ENCODE results near the gene GPR25. TPM values are rescaled to one million over a fixed set of nuclear protein-coding genes. Genes with fewer than 3 reads are reported as not detected.

GPR25 gene
- total and polyA plus RNA-seq, 2 of the 4 experiments (the other 2 are of a cell fraction) = not detected

GRCh38 chr1:200899451-200899915, 26.7 kb downstream of the GPR25 start:
- no peak overlapping the region for H2AK9ac ChIP-seq (replicated peaks; ENCODE audit: low read depth, low read length, poor library complexity)
- no peak overlapping the region for H3K9ac ChIP-seq (ENCODE audit: low read depth, low read length)
- dilution Hi-C loops (cut with HindIII; ENCODE audit: low sequenced_read_pairs, unreplicated experiment) (no loop called here), intact Hi-C loops (cut with micrococcal nuclease) (no loop called here), in situ Hi-C loops (cut with MboI; ENCODE audit: low sequenced_read_pairs) (no loop called here)
- no peak overlapping the region for H3K4me3 ChIP-seq (ENCODE audit: insufficient read depth, low read depth, low read length)
- no peak overlapping the region for H4K91ac ChIP-seq (ENCODE audit: insufficient read depth, low read depth, low read length)
- H2BK5ac ChIP-seq (ENCODE audit: low read depth, low read length, poor library complexity, severe bottlenecking) = no peak overlapping the region
- H2BK20ac ChIP-seq (ENCODE audit: low read depth, low read length) = no peak overlapping the region
- POLR2A ChIA-PET (ENCODE audit: unreplicated experiment) = no interaction called here
- H4K5ac ChIP-seq (ENCODE audit: low read depth, low read length) = no peak overlapping the region
- no peak overlapping the region for H4K8ac ChIP-seq (ENCODE audit: low read depth in 2 of 2, low read length in 2 of 2)
- no peak overlapping the region for H3K23ac ChIP-seq (ENCODE audit: low read depth, low read length)
- H3K4ac ChIP-seq (ENCODE audit: low read depth, low read length) = no peak overlapping the region
- BruUV-seq (replicated peaks) = no TSS peak
- H3K36me3 ChIP-seq (ENCODE audit: control insufficient read depth, insufficient read depth, low read length) = no peaks in the 10 kb centered on the region
- H3K9me1 ChIP-seq (ENCODE audit: insufficient read depth, low read length) = peaks cover 3% of the 10 kb centered on the region; the same call in 1 of the 2 replicates
- no peaks in the 10 kb centered on the region for H3K79me1 ChIP-seq (ENCODE audit: low read depth in 1 of 2, low read length in 2 of 2)
- H3K4me2 ChIP-seq (ENCODE audit: low read depth, low read length) = no peak overlapping the region
- ATAC-seq (ENCODE audit: low read depth) = no peak
- no peak overlapping the region for H3K14ac ChIP-seq (replicated peaks; ENCODE audit: low read depth, low read length)
- WGBS, 2 experiments (ENCODE audit: extremely low coverage in 2 of 2, insufficient read length in 1 of 2) = 72% methylated on average over 5 of the region's 10 CpGs; no CpG with 5 or more reads in 1 of the 2 experiments
- no peak overlapping the region for H3K56ac ChIP-seq (ENCODE audit: extremely low read depth, insufficient read depth, low read length)
- H3K4me1 ChIP-seq (ENCODE audit: control insufficient read depth, insufficient read depth, low read length) = no peaks in the 10 kb centered on the region
- no peak overlapping the region for H3K27ac ChIP-seq (ENCODE audit: insufficient read depth, low read length)
- CTCF ChIA-PET = no interaction called here
- no peak for DNase-seq
- no peaks in the 10 kb centered on the region; the same call in 1 of the 2 replicates for H4K20me1 ChIP-seq (ENCODE audit: insufficient read depth, low read length)
- TF ChIP-seq NFE2L2 (IDR thresholded peaks at IDR 0.05; ENCODE audit: low read depth, low read length) (no peak), CHD1 (IDR thresholded peaks at IDR 0.05; ENCODE audit: low read depth, low read length) (no peak), ELK1 (IDR thresholded peaks at IDR 0.05; ENCODE audit: borderline replicate concordance, low read depth, low read length) (no peak), FOS (IDR thresholded peaks at IDR 0.05; ENCODE audit: low read depth, low read length) (no peak), POLR2A (IDR thresholded peaks at IDR 0.05; ENCODE audit: low read depth, low read length) (no peak), RAD21 (IDR thresholded peaks at IDR 0.05; ENCODE audit: low read length) (no peak), USF2 (IDR thresholded peaks at IDR 0.05; ENCODE audit: low read depth, low read length) (no peak), MAFK (IDR thresholded peaks at IDR 0.05; ENCODE audit: low read depth, low read length) (no peak), CTCF (conservative IDR thresholded peaks at IDR 0.05; ENCODE audit: low read depth, low read length) (no peak), CEBPB (IDR thresholded peaks at IDR 0.05; ENCODE audit: low read depth, low read length) (no peak), MAZ (IDR thresholded peaks at IDR 0.05; ENCODE audit: borderline replicate concordance, low read depth, low read length) (no peak), SMC3 (IDR thresholded peaks at IDR 0.05; ENCODE audit: low read depth, low read length) (no peak), RFX5 (IDR thresholded peaks at IDR 0.05; ENCODE audit: low read depth, low read length) (no peak), BHLHE40 (IDR thresholded peaks at IDR 0.05; ENCODE audit: low read depth, low read length) (no peak), RCOR1 (IDR thresholded peaks at IDR 0.05; ENCODE audit: insufficient replicate concordance, low read length) (no peak), MXI1 (IDR thresholded peaks at IDR 0.05; ENCODE audit: borderline replicate concordance, low read depth, low read length) (no peak)
- no peak overlapping the region for H2BK120ac ChIP-seq (ENCODE audit: low read depth, low read length)
- no peak overlapping the region for H2AK5ac ChIP-seq (ENCODE audit: low read depth, low read length)
- no peak overlapping the region for H3K18ac ChIP-seq (ENCODE audit: low read depth, low read length)
- no peak overlapping the region for H2AFZ ChIP-seq (replicated peaks; ENCODE audit: low read length, poor library complexity)
- peaks cover 28% of the 10 kb centered on the region for H3K27me3 ChIP-seq (ENCODE audit: control insufficient read depth, insufficient read depth, low read length)
- H2BK15ac ChIP-seq (ENCODE audit: low read depth, low read length) = no peak overlapping the region
- H3K9me3 ChIP-seq (ENCODE audit: control insufficient read depth, insufficient read depth, low read length) = no peaks in the 10 kb centered on the region

Measured in IMR-90 (cell line).